HAP-1 (cell line): ENCODE results near the gene PPP1R12A.

Experiments
- DNase-seq, 2 experiments: peaks; one replicate each; pipeline ENCODE4 v3.0.0-alpha.2; 2016 to 2020; ENCODE audit warnings: low spot score in 2 of 2
- H3K27me3 ChIP-seq: fragments of 250-450 bp; sonication (Bioruptor Pico); 2 replicates; pipeline ENCODE4 v1.5.1; 2020; ENCODE audit warnings: low read depth, mild to moderate bottlenecking, moderate library complexity
- H3K36me3 ChIP-seq: fragments of 250-450 bp; sonication (Bioruptor Pico); replicated peaks from 2 replicates; pipeline ENCODE4 v1.5.1; 2020; ENCODE audit warnings: mild to moderate bottlenecking
- H3K4me1 ChIP-seq: fragments of 250-450 bp; sonication (Bioruptor Pico); 2 replicates; pipeline ENCODE4 v1.5.1; 2020; ENCODE audit warnings: mild to moderate bottlenecking
- H3K4me3 ChIP-seq: fragments of 250-450 bp; sonication (Bioruptor Pico); 2 replicates; pipeline ENCODE4 v1.5.1; 2020; ENCODE audit warnings: mild to moderate bottlenecking, moderate library complexity
- H3K9me3 ChIP-seq: fragments of 250-450 bp; sonication (Bioruptor Pico); 2 replicates; pipeline ENCODE4 v1.5.1; 2020; ENCODE audit warnings: mild to moderate bottlenecking, moderate library complexity
- in situ Hi-C: fragments of 300-500 bp; cut with MboI; formaldehyde crosslinking; loops from 3 replicates; pipeline ENCODE4 v1.14.3; 2020; ENCODE audit warnings: low sequenced_read_pairs, inconsistent platforms, mixed read lengths

Gene PPP1R12A

DNA sequence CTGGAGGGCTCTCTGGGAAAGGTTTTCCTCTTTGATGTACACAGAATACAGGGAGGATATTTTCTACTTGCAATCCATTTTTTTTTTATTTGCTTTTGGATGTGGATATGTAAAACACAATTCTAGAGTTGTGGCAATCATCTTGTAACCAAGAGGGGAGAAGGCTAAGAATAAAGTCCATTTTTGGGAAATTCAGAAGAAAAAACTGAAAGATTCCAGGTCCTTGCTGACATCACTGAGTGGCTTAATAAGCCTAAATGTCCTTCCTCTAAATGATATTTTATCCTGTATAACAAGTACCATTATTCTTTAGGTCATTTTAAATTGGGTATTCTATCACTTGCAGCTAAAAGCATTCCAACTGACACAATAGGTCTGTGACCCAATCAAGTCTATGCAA is 64.0 kb downstream of the PPP1R12A start:
- H3K9me3 ChIP-seq, result no peaks in the 10 kb centered on the region
- H3K4me3 ChIP-seq, result no peak overlapping the region
- peaks cover 21% of the 10 kb centered on the region for H3K4me1 ChIP-seq
- in situ Hi-C loops, result no loop called here
- H3K36me3 ChIP-seq, result peaks cover 20% of the 10 kb centered on the region
- H3K27me3 ChIP-seq, result no peaks in the 10 kb centered on the region
- no peak for DNase-seq

DNA sequence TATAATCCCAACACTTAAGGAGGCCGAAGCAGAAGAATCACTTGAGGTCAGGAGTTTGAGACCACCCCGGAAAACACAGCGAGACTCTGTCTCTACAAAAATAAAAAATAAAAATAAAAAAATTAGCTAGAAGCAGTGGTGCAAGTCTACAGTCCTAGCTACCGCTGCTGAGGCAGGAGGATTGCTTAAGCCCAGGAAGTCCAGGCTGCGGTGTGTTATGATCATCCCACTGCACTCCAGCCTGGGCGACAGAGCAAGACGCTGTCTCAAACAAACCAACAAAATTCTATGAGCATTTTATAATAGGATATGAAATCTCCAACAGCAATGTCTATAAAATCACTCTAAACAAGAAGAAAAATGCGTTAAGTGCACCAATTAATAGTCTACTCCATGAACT is 75.3 kb downstream of the PPP1R12A start:
- Histone ChIP-seq H3K4me1 (no peaks in the 10 kb centered on the region), H3K27me3 (no peaks in the 10 kb centered on the region), H3K36me3 (peaks cover 4% of the 10 kb centered on the region), H3K9me3 (no peaks in the 10 kb centered on the region), H3K4me3 (no peak overlapping the region)
- in situ Hi-C loops, result no loop called here
- DNase-seq, result no peak

DNA sequence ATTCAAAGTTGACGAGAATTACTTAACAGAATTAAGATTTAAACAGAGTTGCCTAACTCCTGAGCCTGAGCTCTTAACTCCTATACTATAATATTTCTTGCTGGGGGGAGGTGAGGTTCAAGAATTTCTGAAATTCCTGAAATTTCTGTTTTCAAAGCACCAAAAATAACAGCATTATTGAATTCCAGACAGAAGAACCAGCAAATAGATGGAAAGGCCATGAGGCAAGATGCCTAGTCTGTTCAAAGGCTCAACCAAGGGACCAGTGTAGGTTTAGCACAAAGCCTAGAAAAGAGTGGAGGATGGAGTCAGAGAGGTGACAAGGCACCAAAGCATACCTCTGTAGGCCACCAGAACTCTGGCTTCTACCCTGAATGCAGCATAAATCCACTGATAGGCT is 76.4 kb downstream of the PPP1R12A start:
- DNase-seq, result no peak
- no peaks in the 10 kb centered on the region for H3K4me1 ChIP-seq
- H3K27me3 ChIP-seq, result no peaks in the 10 kb centered on the region
- peaks cover 4% of the 10 kb centered on the region for H3K36me3 ChIP-seq
- no peaks in the 10 kb centered on the region for H3K9me3 ChIP-seq
- in situ Hi-C loops, result no loop called here
- no peak overlapping the region for H3K4me3 ChIP-seq

DNA sequence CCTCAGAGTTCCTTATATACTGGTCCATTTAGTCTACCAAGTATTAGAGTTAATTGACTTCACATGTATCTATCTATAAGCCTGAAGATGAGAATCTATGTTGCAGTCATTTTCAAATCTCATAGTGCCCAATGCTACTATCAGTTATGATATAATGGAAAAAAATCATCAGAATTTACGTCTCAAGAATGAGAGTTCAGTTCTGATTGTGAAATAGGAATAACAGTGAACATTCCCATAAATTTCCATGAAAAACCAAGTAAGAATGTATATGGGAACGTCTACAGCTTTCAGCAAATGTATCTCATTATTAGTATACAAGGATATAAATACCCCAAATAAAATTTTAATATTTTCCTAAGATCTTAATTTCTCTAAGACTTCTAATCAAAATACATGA is 77.2 kb downstream of the PPP1R12A start:
- no peak overlapping the region for H3K4me3 ChIP-seq
- DNase-seq, result no peak

DNA sequence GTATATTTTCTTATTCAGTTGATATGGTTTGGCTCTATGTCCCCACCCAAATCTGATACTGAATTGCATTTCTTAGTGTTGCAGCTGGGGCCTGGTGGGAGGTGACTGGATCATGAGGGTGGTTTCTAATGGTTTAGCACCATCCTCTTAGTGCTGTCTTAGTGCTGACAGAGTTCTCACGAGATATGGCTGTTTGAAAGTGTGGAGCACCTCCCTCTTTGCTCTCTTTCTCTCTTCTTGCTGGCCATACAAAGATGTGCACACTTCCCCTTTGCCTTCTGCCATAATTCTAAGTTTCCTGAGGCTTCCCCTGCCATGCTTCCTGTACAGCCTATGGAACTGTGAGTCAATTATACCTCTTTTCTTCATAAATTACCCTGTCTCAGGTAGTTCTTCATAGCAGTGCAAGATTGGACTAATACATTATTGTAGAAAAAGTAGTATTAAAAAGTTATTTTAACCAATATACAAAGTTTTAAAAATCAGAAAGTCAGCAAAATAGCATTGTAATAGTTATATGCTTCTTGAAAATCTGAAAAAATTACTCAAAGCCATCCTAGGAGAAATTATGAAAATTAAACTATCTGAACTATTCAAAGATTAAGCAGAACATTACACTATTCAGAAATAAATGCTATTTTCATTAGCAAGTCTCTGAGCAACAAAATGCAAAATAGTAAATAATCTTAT is 84.1 kb downstream of the PPP1R12A start:
- peaks cover 18% of the 10 kb centered on the region for H3K4me1 ChIP-seq
- in situ Hi-C loops, result no loop called here
- no peaks in the 10 kb centered on the region for H3K36me3 ChIP-seq
- no peak for DNase-seq
- H3K4me3 ChIP-seq, result no peak overlapping the region
- H3K9me3 ChIP-seq, result no peaks in the 10 kb centered on the region
- H3K27me3 ChIP-seq, result no peaks in the 10 kb centered on the region

More for the DNA sequence above, 77.2 kb downstream of the PPP1R12A start:
- no peaks in the 10 kb centered on the region for H3K4me1 ChIP-seq
- H3K36me3 ChIP-seq, result peaks cover 4% of the 10 kb centered on the region
- in situ Hi-C loops, result no loop called here
- H3K9me3 ChIP-seq, result no peaks in the 10 kb centered on the region
- H3K27me3 ChIP-seq, result no peaks in the 10 kb centered on the region

DNA sequence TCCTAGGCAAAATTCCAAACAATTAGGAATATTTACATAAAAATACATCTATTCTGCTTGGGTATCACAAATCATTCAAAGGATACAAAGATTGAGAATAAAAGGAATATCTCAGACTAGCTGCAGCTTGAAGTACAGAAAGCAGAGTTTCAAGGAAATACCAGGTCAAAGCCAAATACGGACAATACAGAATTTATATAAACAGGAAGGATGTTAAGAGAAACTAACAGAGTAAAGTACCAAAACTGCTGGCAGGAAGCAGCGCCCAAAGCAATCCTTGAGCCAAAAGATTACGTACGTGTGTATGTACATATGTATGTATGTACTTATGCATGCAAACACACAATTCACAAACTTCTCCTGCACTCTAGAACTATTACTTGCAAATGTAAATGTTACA is 86.6 kb downstream of the PPP1R12A start:
- Histone ChIP-seq H3K9me3 (no peaks in the 10 kb centered on the region), H3K4me1 (peaks cover 18% of the 10 kb centered on the region), H3K4me3 (no peak overlapping the region), H3K36me3 (peaks cover 8% of the 10 kb centered on the region; the same call in 1 of the 2 replicates), H3K27me3 (no peaks in the 10 kb centered on the region)
- peak; percentile 33 to 92 for DNase-seq
- in situ Hi-C loops, result no loop called here

DNA sequence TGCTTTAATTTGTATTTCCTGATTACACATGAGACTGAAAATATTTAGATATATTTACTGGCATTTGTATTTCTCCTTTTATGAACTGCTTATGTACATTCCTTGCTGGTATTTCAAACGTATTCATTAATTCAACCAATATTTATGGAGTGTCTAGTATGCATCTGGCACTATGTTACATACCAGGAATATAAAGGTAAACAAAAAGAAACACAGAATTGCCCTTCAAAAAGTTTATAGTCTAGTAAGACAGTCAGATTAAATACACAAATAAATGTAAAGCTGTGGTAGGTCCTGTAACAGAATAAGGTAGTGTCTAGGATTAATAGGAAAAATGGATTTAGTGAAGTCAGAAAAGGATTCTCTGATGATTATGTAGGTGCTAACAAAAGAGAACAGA is 87.5 kb downstream of the PPP1R12A start:
- no peaks in the 10 kb centered on the region for H3K27me3 ChIP-seq
- in situ Hi-C loops, result no loop called here
- no peaks in the 10 kb centered on the region for H3K9me3 ChIP-seq
- no peak for DNase-seq
- H3K4me1 ChIP-seq, result peaks cover 18% of the 10 kb centered on the region
- peaks cover 11% of the 10 kb centered on the region for H3K36me3 ChIP-seq
- H3K4me3 ChIP-seq, result no peak overlapping the region

GRCh38 chr12:79844693-79845092 is 90.2 kb downstream of the PPP1R12A start:
- H3K27me3 ChIP-seq, result no peaks in the 10 kb centered on the region
- no peak overlapping the region for H3K4me3 ChIP-seq
- H3K36me3 ChIP-seq, result peaks cover 15% of the 10 kb centered on the region
- H3K9me3 ChIP-seq, result peaks cover 3% of the 10 kb centered on the region; the same call in 1 of the 2 replicates
- no peak for DNase-seq
- in situ Hi-C loops, result no loop called here
- peaks cover 18% of the 10 kb centered on the region for H3K4me1 ChIP-seq

GRCh38 chr12:79843978-79844377 is 90.9 kb downstream of the PPP1R12A start:
- DNase-seq, result no peak
- H3K36me3 ChIP-seq, result peaks cover 15% of the 10 kb centered on the region
- H3K4me1 ChIP-seq, result peaks cover 18% of the 10 kb centered on the region
- peaks cover 8% of the 10 kb centered on the region; the same call in 1 of the 2 replicates for H3K9me3 ChIP-seq
- H3K27me3 ChIP-seq, result no peaks in the 10 kb centered on the region
- no peak overlapping the region for H3K4me3 ChIP-seq
- in situ Hi-C loops, result no loop called here

GRCh38 chr12:79842630-79843029 is 92.3 kb downstream of the PPP1R12A start:
- Histone ChIP-seq H3K4me1 (peaks cover 7% of the 10 kb centered on the region), H3K4me3 (no peak overlapping the region), H3K9me3 (peaks cover 11% of the 10 kb centered on the region), H3K36me3 (peaks cover 15% of the 10 kb centered on the region), H3K27me3 (no peaks in the 10 kb centered on the region)
- no peak for DNase-seq
- in situ Hi-C loops, result no loop called here

DNA sequence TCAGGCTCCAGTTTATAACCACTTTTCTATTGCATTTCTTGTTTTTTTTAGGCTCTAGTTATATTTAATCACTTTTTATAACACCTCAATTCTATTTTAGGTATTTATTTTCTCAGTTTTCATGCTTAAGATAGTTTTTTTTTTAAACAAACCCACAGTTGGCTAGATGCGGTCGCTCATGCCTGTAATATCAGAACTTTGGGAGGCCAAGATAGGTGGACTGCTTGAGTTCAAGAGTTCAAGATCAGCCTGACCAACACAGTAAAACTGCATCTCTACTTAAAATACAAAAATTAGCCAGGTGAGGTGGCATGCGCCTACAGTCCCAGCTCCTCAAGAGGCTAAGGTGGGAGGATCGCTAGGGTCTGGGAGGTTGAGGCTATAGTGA is 93.0 kb downstream of the PPP1R12A start:
- no peak for DNase-seq
- in situ Hi-C loops, result no loop called here
- H3K9me3 ChIP-seq, result peaks cover 11% of the 10 kb centered on the region
- peaks cover 15% of the 10 kb centered on the region for H3K36me3 ChIP-seq
- no peaks in the 10 kb centered on the region for H3K27me3 ChIP-seq
- H3K4me3 ChIP-seq, result no peak overlapping the region
- H3K4me1 ChIP-seq, result no peaks in the 10 kb centered on the region

DNA sequence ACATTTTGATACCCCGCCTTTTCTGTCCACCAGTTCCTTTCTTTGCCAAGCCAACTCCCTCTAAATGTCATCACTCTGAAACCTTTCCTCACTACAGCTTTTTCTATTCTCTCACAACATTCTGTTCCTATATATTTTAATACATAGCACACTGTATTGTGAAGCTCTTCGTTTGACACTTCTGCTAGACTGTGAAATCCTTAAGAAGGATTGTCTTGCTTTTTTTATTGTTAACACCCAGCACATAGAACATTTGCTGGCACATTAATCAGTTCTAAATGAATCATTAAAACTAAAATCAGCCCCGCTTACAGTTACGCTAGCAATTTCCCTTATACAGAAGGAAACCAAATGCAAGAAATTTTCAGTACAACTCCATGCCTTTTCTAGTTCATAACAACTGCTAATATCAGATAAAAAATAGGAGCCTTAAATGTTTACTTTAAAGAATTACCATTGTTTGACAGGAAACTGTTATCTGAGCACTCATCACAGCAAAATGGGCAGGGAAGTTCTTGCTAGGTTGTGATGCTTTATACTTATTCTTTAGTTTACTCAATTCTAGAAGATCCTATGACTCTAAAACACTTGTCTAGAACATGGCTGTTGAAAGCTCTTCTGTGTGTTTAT is 93.5 kb downstream of the PPP1R12A start:
- in situ Hi-C loops, result no loop called here
- no peak for DNase-seq
- H3K27me3 ChIP-seq, result no peaks in the 10 kb centered on the region
- H3K4me1 ChIP-seq, result no peaks in the 10 kb centered on the region
- peaks cover 15% of the 10 kb centered on the region for H3K36me3 ChIP-seq
- H3K4me3 ChIP-seq, result no peak overlapping the region
- peaks cover 11% of the 10 kb centered on the region for H3K9me3 ChIP-seq

GRCh38 chr12:79838359-79838758 is 96.5 kb downstream of the PPP1R12A start:
- DNase-seq, result no peak
- Histone ChIP-seq H3K9me3 (peaks cover 11% of the 10 kb centered on the region), H3K27me3 (no peaks in the 10 kb centered on the region), H3K4me3 (no peak overlapping the region), H3K36me3 (peaks cover 8% of the 10 kb centered on the region), H3K4me1 (no peaks in the 10 kb centered on the region)
- in situ Hi-C loops, result no loop called here

GRCh38 chr12:79837575-79837974 is 97.3 kb downstream of the PPP1R12A start:
- no peak for DNase-seq
- Histone ChIP-seq H3K4me1 (no peaks in the 10 kb centered on the region), H3K27me3 (no peaks in the 10 kb centered on the region), H3K36me3 (peaks cover 4% of the 10 kb centered on the region), H3K9me3 (peaks cover 11% of the 10 kb centered on the region), H3K4me3 (no peak overlapping the region)
- in situ Hi-C loops, result no loop called here
